Measurements from ENCODE around the gene CERS3.

Gene CERS3

GRCh38 chr15:100372739-100373119, 156.0 kb downstream of the CERS3 start:
- H3K36me3 ChIP-seq (ENCODE audit: low read depth): no peaks in the 10 kb centered on the region
- H3K9me3 ChIP-seq (ENCODE audit: severe bottlenecking): peaks cover 5% of the 10 kb centered on the region
- no peaks in the 10 kb centered on the region for H3K4me1 ChIP-seq (ENCODE audit: insufficient read depth, poor library complexity, severe bottlenecking)
- DNase-seq (ENCODE audit: low spot score) (no peak), ATAC-seq (ENCODE audit: low read depth) (peak; percentile 58)
- peaks cover 46% of the 10 kb centered on the region for H3K27me3 ChIP-seq (ENCODE audit: insufficient read depth, poor library complexity, severe bottlenecking)
- H3K4me3 ChIP-seq (ENCODE audit: severe bottlenecking): peak overlapping the region; percentile 23
- TF ChIP-seq, protein P1, sequence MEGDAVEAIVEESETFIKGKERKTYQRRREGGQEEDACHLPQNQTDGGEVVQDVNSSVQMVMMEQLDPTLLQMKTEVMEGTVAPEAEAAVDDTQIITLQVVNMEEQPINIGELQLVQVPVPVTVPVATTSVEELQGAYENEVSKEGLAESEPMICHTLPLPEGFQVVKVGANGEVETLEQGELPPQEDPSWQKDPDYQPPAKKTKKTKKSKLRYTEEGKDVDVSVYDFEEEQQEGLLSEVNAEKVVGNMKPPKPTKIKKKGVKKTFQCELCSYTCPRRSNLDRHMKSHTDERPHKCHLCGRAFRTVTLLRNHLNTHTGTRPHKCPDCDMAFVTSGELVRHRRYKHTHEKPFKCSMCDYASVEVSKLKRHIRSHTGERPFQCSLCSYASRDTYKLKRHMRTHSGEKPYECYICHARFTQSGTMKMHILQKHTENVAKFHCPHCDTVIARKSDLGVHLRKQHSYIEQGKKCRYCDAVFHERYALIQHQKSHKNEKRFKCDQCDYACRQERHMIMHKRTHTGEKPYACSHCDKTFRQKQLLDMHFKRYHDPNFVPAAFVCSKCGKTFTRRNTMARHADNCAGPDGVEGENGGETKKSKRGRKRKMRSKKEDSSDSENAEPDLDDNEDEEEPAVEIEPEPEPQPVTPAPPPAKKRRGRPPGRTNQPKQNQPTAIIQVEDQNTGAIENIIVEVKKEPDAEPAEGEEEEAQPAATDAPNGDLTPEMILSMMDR (IDR thresholded peaks at IDR 0.05; ENCODE audit: poor library complexity, severe bottlenecking): no peak
- no peak overlapping the region for H3K27ac ChIP-seq (ENCODE audit: poor library complexity, severe bottlenecking)

DNA sequence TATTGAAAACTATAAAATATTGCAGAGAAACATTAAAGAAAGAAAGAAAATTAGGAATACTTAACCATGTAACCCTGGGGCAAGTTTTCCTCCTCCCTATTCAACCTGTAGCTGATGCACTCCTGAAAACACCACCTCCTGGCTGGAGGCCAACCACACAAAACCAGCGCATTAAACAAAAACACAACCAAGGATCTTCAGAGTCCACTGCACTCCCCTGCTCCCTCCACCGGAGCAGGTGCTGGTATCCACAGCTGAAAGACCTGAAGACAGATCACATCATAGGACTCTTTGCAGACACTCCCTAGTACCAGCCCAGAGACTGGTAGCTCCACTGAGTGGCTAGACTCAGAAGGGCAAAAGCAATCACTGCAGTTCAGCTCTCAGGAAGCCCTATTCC, 173.4 kb downstream of the CERS3 start:
- H3K27me3 ChIP-seq (ENCODE audit: insufficient read depth, poor library complexity, severe bottlenecking): peaks cover 7% of the 10 kb centered on the region
- H3K4me1 ChIP-seq (ENCODE audit: insufficient read depth, poor library complexity, severe bottlenecking): peaks cover 12% of the 10 kb centered on the region
- no peak overlapping the region for H3K27ac ChIP-seq (ENCODE audit: poor library complexity, severe bottlenecking)
- no peaks in the 10 kb centered on the region for H3K36me3 ChIP-seq (ENCODE audit: low read depth)
- H3K9me3 ChIP-seq (ENCODE audit: severe bottlenecking): no peaks in the 10 kb centered on the region
- DNase-seq (ENCODE audit: low spot score): no peak
- TF ChIP-seq, protein P1 (IDR thresholded peaks at IDR 0.05; ENCODE audit: poor library complexity, severe bottlenecking): no peak
- no peak for ATAC-seq (ENCODE audit: low read depth)
- no peak overlapping the region for H3K4me3 ChIP-seq (ENCODE audit: severe bottlenecking)

- no peaks in the 10 kb centered on the region for H3K36me3 ChIP-seq (ENCODE audit: low read depth)
- H3K9me3 ChIP-seq (ENCODE audit: severe bottlenecking): no peaks in the 10 kb centered on the region
- H3K27me3 ChIP-seq (ENCODE audit: insufficient read depth, poor library complexity, severe bottlenecking): peaks cover 3% of the 10 kb centered on the region
- no peak overlapping the region for H3K27ac ChIP-seq (ENCODE audit: poor library complexity, severe bottlenecking)
- H3K4me3 ChIP-seq (ENCODE audit: severe bottlenecking): no peak overlapping the region
- H3K4me1 ChIP-seq (ENCODE audit: insufficient read depth, poor library complexity, severe bottlenecking): peaks cover 13% of the 10 kb centered on the region
- ATAC-seq (ENCODE audit: low read depth) (no peak), DNase-seq (ENCODE audit: low spot score) (no peak)
- TF ChIP-seq, protein P1 (IDR thresholded peaks at IDR 0.05; ENCODE audit: poor library complexity, severe bottlenecking): no peak
Observed at GRCh38 chr15:100353449-100353848, 175.3 kb downstream of the CERS3 start.

DNA sequence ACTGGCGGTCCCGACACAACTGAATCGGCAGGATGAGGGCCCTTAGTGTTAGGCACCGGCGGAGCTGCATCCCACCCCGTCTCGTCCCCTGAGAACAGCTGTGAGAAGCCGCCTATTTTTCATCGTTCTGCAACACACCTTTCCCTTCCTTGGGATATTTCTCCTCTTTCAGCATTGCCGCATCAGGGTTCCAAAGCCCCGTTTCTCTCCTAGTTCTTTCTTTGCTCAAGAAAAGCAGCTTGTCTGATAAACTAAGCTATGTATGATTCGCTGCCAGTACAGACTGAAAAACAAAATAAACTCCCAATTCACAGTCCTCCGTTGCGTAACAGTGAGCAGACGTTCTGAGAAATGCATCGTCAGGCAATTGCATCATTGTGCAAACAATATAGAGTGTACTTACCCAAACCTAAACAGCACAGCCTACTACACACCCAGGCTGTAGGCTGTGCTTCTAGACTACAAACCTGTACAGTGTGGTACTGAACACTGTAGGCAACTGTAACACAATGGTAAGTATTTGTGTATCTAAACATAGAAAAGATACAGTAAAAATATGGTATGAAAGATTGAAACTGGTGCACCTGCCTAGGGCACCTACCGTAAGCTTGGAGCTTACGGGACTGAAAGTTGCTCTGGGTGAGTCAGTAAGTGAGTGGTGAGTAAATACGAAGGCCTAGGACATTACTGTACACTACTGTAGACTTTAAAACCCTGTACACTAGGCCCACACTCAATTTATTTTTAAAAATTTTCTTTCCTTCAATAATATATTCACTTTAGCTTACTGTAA, 178.1 kb downstream of the CERS3 start:
- H3K4me1 ChIP-seq (ENCODE audit: insufficient read depth, poor library complexity, severe bottlenecking): peaks cover 13% of the 10 kb centered on the region
- H3K4me3 ChIP-seq (ENCODE audit: severe bottlenecking): peak overlapping the region; percentile 42
- no peaks in the 10 kb centered on the region for H3K9me3 ChIP-seq (ENCODE audit: severe bottlenecking)
- TF ChIP-seq, protein P1 (IDR thresholded peaks at IDR 0.05; ENCODE audit: poor library complexity, severe bottlenecking): peak; percentile 4
- ATAC-seq (ENCODE audit: low read depth) (peak; percentile 76), DNase-seq (ENCODE audit: low spot score) (no peak)
- H3K27me3 ChIP-seq (ENCODE audit: insufficient read depth, poor library complexity, severe bottlenecking): peaks cover 3% of the 10 kb centered on the region
- H3K36me3 ChIP-seq (ENCODE audit: low read depth): no peaks in the 10 kb centered on the region
- peak overlapping the region; percentile 56 for H3K27ac ChIP-seq (ENCODE audit: poor library complexity, severe bottlenecking)

Measured in RWPE2 (cell line).